Epithelial cell of prostate (primary cell): ENCODE results near the gene STAG3.

Experiments
- DNase-seq: peaks from one replicate; pipeline ENCODE4 v3.0.0-alpha.2; 2011; ENCODE audit warnings: low read depth, low spot score
- H3K27ac ChIP-seq: fragments of 450-650 bp; 2 replicates; pipeline ENCODE4 v1.5.1; 2017; ENCODE audit warnings: mild to moderate bottlenecking

Gene STAG3

GRCh38 chr7:100153708-100154535, 23.8 kb upstream of the STAG3 start:
- no peak overlapping the region for H3K27ac ChIP-seq
- no peak for DNase-seq

DNA sequence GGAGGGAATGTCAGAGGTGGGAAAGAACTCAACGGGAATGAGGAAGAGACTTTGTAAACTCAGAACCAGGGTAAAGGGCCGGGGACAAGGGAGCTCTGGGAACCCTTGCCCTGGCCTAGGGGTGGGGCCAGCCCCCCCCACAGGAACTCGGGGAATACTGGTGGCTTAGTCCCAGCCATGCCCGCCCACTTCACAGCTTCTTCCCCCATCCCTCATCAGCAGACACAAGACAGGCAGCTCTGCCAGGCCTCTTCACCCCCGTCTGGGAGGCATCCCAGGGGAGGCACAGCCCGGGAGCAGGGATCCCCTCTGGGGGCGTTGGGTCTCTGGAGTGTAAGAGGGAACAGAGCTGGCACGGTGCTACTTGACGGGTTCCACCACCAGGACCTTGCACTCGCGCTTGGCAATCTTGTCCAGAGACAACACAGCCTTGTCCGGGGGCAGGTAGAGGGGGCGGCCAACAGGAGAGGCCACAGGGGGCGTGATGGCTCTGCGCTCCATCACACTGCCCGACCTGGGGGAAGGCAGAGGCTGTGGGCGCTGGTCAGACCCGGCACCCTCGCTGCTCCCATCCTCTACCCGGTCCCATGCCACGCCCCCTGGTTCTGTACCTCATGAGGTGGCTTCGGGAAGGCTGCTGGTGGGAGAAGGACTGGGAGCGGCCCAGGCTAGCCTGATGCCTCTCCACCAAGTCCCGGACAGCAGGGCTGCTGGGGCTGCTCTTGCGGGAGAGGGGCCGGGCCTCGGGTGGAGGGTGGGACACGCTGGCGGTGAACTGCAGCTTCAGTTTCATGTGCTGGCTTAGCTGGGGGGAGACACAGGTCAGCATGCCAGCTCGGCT, 22.8 kb upstream of the STAG3 start:
- no peak for DNase-seq
- H3K27ac ChIP-seq, result no peak overlapping the region

GRCh38 chr7:100155553-100156317, 22.0 kb upstream of the STAG3 start:
- H3K27ac ChIP-seq, result no peak overlapping the region
- no peak for DNase-seq

GRCh38 chr7:100156331-100157068, 21.2 kb upstream of the STAG3 start:
- no peak for DNase-seq
- H3K27ac ChIP-seq, result no peak overlapping the region

DNA sequence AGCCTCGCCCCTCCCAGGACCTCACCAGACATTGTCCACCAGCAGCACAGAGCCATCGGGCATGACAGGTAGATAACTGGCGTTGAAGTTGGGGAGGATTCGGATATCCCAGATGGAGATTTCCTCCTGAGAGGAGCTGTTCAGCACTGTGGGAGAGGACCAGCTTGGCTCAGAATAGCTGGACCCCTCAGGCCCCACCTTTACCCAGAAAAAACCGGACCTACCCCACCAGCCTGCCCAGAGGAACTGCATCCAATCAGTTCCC, 20.7 kb upstream of the STAG3 start:
- peak overlapping the region; percentile 77 for H3K27ac ChIP-seq
- DNase-seq, result no peak

- peak overlapping the region; percentile 77 for H3K27ac ChIP-seq
- peak; percentile 31 for DNase-seq
These were observed 20.1 kb upstream of the STAG3 start for GRCh38 chr7:100157334-100158228.

DNA sequence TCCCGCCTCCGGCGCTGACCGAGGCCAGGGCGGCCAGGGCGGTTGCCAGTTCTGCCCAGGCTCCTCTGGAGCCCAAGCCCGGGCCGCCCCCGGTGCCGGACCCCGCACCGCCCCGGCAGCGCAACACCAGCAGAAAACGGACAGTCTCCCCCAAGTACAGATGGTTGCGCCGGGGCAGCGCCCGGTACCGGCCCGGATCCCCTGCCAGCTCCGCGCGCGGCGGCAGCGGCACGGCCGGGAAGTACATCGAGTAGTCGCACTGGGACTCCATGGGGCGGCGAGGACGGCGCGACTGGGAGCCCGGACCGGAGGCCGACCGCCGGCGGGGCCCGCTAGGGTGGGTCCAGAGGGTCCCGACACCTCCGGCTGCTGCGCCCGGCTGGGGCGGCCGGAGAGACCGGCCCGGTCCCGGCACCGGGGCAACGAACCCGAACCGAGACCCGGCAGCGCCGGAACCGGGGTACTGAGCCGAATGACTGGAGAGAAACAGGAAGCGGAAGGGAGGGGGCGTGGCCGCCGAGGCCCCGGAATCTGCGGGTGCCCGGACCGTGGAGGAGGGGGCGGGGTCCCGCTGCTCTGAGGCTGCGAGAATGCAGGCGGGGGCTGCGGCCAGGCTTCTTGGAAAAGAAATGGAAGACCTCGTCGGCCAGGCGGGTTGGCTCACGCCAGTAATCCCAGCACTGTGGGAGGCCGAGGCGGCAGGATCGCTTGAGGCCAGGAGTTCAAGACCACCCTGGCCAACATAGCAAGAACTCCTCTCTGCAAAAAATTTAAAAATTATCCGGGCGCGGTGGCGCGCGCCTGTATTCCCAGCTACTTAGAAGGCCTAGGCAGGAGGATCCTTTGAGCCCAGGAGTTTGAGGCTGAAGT, 19.3 kb upstream of the STAG3 start, which contains the start of gene TRAPPC14:
TSS of gene TRAPPC14 (minus strand) at position 495 of the 870 bp plus-strand sequence. CDS start at position 271, 224 bp downstream.
- no peak for DNase-seq
- peak within 1 kb of the TSS; percentile 77 for H3K27ac ChIP-seq

DNA sequence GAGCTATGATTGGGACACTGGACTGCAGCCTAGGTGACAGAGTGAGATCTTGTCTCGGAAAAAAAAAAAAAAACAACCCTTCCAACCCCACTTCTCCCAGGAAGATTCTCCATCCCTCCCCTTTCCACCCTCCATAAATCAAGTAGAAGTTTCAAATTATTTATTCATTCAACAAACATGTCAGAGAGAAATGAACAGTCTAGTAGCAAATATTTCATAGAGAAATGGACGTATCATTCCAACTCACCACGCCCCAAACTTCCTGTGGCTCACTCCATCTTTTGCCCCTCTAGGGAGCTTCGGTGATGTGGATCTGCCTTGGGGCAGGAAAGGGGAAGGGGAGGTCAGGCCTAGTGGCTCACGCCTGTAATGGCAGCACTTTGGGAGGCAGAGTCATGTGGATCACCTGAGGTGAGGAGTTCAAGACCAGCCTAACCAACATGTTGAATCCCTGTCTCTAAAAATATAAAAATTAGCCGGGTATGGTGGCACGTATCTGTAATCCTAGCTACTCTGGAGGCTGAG, 18.6 kb upstream of the STAG3 start:
- no peak for DNase-seq

GRCh38 chr7:100160067-100160466, 17.7 kb upstream of the STAG3 start:
- no peak overlapping the region for H3K27ac ChIP-seq
- DNase-seq, result no peak

More for the DNA sequence above, 18.6 kb upstream of the STAG3 start:
- H3K27ac ChIP-seq, result peak overlapping the region; percentile 77

- H3K27ac ChIP-seq, result no peak overlapping the region
- peak; percentile 40 for DNase-seq
These were observed 14.6 kb upstream of the STAG3 start for GRCh38 chr7:100163006-100163531.

GRCh38 chr7:100163871-100164270, 13.8 kb upstream of the STAG3 start:
- no peak overlapping the region for H3K27ac ChIP-seq
- DNase-seq, result no peak

- DNase-seq, result no peak
- H3K27ac ChIP-seq, result no peak overlapping the region
These were observed 11.3 kb upstream of the STAG3 start for GRCh38 chr7:100166317-100166940.

DNA sequence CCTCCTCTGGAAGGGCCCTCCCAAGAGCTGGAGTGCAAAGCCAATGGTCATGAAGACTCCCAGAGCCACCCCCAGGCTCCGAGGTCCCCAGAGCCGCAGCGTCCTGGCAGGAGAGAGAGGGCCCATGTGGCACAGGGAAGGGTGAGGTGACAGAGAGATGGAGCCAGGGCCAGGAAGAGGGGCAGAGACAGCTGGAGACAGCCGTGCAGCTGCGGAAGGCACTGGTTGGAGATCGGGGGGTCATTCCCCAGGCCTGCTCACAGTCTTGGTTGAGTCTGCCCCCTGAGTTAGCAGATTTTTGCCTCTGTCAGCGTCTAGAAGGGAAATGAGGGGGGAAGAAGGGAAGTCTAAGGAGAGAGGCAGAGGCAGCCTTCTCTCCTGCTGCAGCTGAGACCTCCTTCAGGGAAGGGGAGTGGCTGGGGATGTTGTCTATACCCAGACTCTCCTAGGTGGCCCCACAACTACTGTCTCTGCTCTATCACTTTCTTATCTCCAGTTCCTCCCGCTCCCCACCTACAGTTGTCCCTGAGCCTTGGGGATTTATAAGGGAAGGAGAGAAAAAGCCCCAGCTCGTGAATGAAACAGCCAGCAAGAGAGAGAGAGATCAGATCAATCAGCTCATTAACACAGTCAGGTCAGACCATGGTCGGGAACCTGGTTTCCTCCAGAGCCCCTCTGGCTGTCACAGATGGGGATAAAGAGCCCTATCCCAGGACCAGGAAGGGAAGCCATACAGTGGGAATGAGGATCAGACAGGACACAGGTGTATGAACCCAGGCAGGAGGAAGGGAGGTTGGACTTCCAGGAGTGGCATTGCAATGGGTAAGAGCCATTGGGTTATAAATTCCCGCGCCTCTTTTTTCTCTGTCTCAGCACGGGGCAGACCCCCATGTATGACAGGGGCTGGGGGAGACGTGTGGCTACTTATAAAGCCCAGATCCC, 10.5 kb upstream of the STAG3 start:
- no peak for DNase-seq
- H3K27ac ChIP-seq, result no peak overlapping the region

GRCh38 chr7:100167912-100168323, 9.8 kb upstream of the STAG3 start:
- no peak overlapping the region for H3K27ac ChIP-seq
- DNase-seq, result no peak

- no peak overlapping the region for H3K27ac ChIP-seq
- DNase-seq, result no peak
These were observed 8.4 kb upstream of the STAG3 start for GRCh38 chr7:100169147-100169850.
